Measurements from ENCODE around the gene NKD2. TPM values are rescaled to one million over a fixed set of nuclear protein-coding genes. Genes with fewer than 3 reads are reported as not detected.

The NKD2 gene
- total RNA-seq, 1 experiment from 2014 or later: 12.3 TPM

GRCh38 chr5:960551-960950, 48.1 kb upstream of the NKD2 start:
- Histone ChIP-seq H3K27ac (ENCODE audit: low read length) (no peak overlapping the region), H3K9me3 (ENCODE audit: control insufficient read depth, insufficient read depth, low read depth, low read length) (no peaks in the 10 kb centered on the region), H3K4me1 (ENCODE audit: control insufficient read depth, insufficient read depth, low read length) (peaks cover 42% of the 10 kb centered on the region), H3K4me3 (ENCODE audit: low read depth in 2 of 2, low read length in 2 of 2) (no peak overlapping the region), H3K36me3 (ENCODE audit: control insufficient read depth, insufficient read depth, low read length) (no peaks in the 10 kb centered on the region), H3K27me3 (ENCODE audit: control insufficient read depth, insufficient read depth, low read length) (no peaks in the 10 kb centered on the region)
- ATAC-seq (no peak), DNase-seq (ENCODE audit: low read depth, low spot score) (no peak)
- POLR2A ChIA-PET: no interaction called here
- CTCF ChIA-PET: no interaction called here
- TF ChIP-seq TCF7L2 (IDR thresholded peaks at IDR 0.05; ENCODE audit: low read depth, low read length): no peak
- TF ChIP-seq CTCF (IDR thresholded peaks at IDR 0.05): no peak
- no peak for TF ChIP-seq POLR2AphosphoS5 (IDR thresholded peaks at IDR 0.05; ENCODE audit: low read depth, low read length)
- no peak for TF ChIP-seq SIN3A (IDR thresholded peaks at IDR 0.05; ENCODE audit: borderline replicate concordance, insufficient read depth, low read depth, low read length)
- no peak for TF ChIP-seq REST (IDR thresholded peaks at IDR 0.05; ENCODE audit: insufficient read depth in 1 of 2, low read depth in 2 of 2, low read length in 1 of 2)
- in situ Hi-C loops (cut with HindIII; ENCODE audit: low pct_unique_long_range_greater_than_20kb, low sequenced_read_pairs): no loop called here
- intact Hi-C loops (cut with micrococcal nuclease; ENCODE audit: unreplicated experiment): no loop called here
- BruUV-seq (replicated peaks): no TSS peak

- DNase-seq (ENCODE audit: low read depth, low spot score) (no peak), ATAC-seq (no peak)
- POLR2A ChIA-PET: no interaction called here
- Histone ChIP-seq H3K9me3 (ENCODE audit: control insufficient read depth, insufficient read depth, low read depth, low read length) (no peaks in the 10 kb centered on the region), H3K27ac (ENCODE audit: low read length) (no peak overlapping the region), H3K27me3 (ENCODE audit: control insufficient read depth, insufficient read depth, low read length) (no peaks in the 10 kb centered on the region), H3K36me3 (ENCODE audit: control insufficient read depth, insufficient read depth, low read length) (no peaks in the 10 kb centered on the region), H3K4me1 (ENCODE audit: control insufficient read depth, insufficient read depth, low read length) (peaks cover 37% of the 10 kb centered on the region), H3K4me3 (ENCODE audit: low read depth in 2 of 2, low read length in 2 of 2) (no peak overlapping the region)
- BruUV-seq (replicated peaks): no TSS peak
- in situ Hi-C loops (cut with HindIII; ENCODE audit: low pct_unique_long_range_greater_than_20kb, low sequenced_read_pairs): no loop called here
- intact Hi-C loops (cut with micrococcal nuclease; ENCODE audit: unreplicated experiment): no loop called here
- no peak for TF ChIP-seq POLR2AphosphoS5 (IDR thresholded peaks at IDR 0.05; ENCODE audit: low read depth, low read length)
- no peak for TF ChIP-seq REST (IDR thresholded peaks at IDR 0.05; ENCODE audit: insufficient read depth in 1 of 2, low read depth in 2 of 2, low read length in 1 of 2)
- no peak for TF ChIP-seq CTCF (IDR thresholded peaks at IDR 0.05)
- TF ChIP-seq SIN3A (IDR thresholded peaks at IDR 0.05; ENCODE audit: borderline replicate concordance, insufficient read depth, low read depth, low read length): no peak
- no peak for TF ChIP-seq TCF7L2 (IDR thresholded peaks at IDR 0.05; ENCODE audit: low read depth, low read length)
- CTCF ChIA-PET: no interaction called here
These were observed 47.4 kb upstream of the NKD2 start for GRCh38 chr5:961002-961710.

Data from Panc1 (cell line).